ENCODE results near the gene PHLDA3. TPM values are rescaled to one million over a fixed set of nuclear protein-coding genes. Genes with fewer than 3 reads are reported as not detected.

The PHLDA3 gene
- total and polyA plus RNA-seq, 2 of the 13 experiments (the other 11 are each of a cell fraction or from before 2014, with no cell fraction given), result 16.7 to 33.6 TPM

DNA sequence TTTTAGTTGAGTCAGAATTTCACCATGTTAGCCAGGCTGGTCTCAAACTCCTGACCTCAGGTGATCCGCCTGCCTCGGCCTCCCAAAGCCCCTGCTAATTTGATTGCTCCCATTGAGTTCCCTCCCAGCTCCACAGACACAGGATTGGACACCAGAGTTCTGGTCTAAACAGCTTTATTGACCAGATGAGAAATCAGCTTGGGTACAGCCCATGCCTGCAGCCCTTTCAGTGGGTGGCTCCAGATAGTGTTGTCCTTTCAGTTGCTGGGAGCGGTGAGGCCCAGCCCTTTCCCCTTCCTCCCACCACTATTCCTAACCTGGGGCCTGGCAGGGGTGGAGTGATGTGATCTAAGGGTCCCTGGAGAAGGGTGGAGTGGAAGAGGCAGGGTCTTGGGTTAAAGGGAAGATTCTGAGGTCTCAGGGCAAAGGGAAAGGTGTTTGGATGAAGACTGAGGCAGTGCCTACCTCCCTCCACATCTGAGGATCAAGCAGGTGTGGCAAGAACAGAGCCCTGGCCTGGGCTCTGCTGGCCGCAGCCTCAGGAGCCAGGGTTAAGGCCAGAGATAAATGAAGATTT is 14.5 kb upstream of the PHLDA3 start (continued):
- TF ChIP-seq ZMYM4 (CRISPR knock-in tag; IDR thresholded peaks at IDR 0.05) (no peak), TCF12 (IDR thresholded peaks at IDR 0.05) (no peak), TCF12 (CRISPR knock-in tag; IDR thresholded peaks at IDR 0.05) (no peak), ZNF552 (CRISPR knock-in tag; IDR thresholded peaks at IDR 0.05; ENCODE audit: borderline replicate concordance) (no peak), CEBPB (IDR thresholded peaks at IDR 0.05; ENCODE audit: borderline replicate concordance, low read depth, low read length) (no peak), KLF6 (CRISPR knock-in tag; IDR thresholded peaks at IDR 0.05) (no peak)
- TF ChIP-seq, protein P1, sequence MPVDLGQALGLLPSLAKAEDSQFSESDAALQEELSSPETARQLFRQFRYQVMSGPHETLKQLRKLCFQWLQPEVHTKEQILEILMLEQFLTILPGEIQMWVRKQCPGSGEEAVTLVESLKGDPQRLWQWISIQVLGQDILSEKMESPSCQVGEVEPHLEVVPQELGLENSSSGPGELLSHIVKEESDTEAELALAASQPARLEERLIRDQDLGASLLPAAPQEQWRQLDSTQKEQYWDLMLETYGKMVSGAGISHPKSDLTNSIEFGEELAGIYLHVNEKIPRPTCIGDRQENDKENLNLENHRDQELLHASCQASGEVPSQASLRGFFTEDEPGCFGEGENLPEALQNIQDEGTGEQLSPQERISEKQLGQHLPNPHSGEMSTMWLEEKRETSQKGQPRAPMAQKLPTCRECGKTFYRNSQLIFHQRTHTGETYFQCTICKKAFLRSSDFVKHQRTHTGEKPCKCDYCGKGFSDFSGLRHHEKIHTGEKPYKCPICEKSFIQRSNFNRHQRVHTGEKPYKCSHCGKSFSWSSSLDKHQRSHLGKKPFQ (CRISPR knock-in tag; IDR thresholded peaks at IDR 0.05; ENCODE audit: insufficient replicate concordance), result no peak
- TF ChIP-seq, protein P2, sequence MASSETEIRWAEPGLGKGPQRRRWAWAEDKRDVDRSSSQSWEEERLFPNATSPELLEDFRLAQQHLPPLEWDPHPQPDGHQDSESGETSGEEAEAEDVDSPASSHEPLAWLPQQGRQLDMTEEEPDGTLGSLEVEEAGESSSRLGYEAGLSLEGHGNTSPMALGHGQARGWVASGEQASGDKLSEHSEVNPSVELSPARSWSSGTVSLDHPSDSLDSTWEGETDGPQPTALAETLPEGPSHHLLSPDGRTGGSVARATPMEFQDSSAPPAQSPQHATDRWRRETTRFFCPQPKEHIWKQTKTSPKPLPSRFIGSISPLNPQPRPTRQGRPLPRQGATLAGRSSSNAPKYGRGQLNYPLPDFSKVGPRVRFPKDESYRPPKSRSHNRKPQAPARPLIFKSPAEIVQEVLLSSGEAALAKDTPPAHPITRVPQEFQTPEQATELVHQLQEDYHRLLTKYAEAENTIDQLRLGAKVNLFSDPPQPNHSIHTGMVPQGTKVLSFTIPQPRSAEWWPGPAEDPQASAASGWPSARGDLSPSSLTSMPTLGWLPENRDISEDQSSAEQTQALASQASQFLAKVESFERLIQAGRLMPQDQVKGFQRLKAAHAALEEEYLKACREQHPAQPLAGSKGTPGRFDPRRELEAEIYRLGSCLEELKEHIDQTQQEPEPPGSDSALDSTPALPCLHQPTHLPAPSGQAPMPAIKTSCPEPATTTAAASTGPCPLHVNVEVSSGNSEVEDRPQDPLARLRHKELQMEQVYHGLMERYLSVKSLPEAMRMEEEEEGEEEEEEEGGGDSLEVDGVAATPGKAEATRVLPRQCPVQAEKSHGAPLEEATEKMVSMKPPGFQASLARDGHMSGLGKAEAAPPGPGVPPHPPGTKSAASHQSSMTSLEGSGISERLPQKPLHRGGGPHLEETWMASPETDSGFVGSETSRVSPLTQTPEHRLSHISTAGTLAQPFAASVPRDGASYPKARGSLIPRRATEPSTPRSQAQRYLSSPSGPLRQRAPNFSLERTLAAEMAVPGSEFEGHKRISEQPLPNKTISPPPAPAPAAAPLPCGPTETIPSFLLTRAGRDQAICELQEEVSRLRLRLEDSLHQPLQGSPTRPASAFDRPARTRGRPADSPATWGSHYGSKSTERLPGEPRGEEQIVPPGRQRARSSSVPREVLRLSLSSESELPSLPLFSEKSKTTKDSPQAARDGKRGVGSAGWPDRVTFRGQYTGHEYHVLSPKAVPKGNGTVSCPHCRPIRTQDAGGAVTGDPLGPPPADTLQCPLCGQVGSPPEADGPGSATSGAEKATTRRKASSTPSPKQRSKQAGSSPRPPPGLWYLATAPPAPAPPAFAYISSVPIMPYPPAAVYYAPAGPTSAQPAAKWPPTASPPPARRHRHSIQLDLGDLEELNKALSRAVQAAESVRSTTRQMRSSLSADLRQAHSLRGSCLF (CRISPR knock-in tag; IDR thresholded peaks at IDR 0.05; ENCODE audit: borderline replicate concordance), result no peak
- TF ChIP-seq, protein P3, sequence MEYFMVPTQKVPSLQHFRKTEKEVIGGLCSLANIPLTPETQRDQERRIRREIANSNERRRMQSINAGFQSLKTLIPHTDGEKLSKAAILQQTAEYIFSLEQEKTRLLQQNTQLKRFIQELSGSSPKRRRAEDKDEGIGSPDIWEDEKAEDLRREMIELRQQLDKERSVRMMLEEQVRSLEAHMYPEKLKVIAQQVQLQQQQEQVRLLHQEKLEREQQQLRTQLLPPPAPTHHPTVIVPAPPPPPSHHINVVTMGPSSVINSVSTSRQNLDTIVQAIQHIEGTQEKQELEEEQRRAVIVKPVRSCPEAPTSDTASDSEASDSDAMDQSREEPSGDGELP (IDR thresholded peaks at IDR 0.05; ENCODE audit: borderline replicate concordance, low read depth), result no peak
- TF ChIP-seq, protein P4, sequence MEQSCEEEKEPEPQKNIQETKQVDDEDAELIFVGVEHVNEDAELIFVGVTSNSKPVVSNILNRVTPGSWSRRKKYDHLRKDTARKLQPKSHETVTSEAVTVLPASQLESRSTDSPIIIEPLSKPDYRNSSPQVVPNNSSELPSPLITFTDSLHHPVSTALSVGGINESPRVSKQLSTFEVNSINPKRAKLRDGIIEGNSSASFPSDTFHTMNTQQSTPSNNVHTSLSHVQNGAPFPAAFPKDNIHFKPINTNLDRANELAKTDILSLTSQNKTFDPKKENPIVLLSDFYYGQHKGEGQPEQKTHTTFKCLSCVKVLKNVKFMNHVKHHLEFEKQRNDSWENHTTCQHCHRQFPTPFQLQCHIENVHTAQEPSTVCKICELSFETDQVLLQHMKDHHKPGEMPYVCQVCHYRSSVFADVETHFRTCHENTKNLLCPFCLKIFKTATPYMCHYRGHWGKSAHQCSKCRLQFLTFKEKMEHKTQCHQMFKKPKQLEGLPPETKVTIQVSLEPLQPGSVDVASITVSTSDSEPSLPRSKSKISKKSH (CRISPR knock-in tag; IDR thresholded peaks at IDR 0.05; ENCODE audit: borderline replicate concordance), result no peak
